ENCODE data around the gene ASPSCR1. TPM values are rescaled to one million over a fixed set of nuclear protein-coding genes. Genes with fewer than 3 reads are reported as not detected.

Gene ASPSCR1
- total and polyA plus RNA-seq, 2 of the 8 experiments (the other 6 are each of a cell fraction or from before 2014, with no cell fraction given), result 33.3 to 43.7 TPM

DNA sequence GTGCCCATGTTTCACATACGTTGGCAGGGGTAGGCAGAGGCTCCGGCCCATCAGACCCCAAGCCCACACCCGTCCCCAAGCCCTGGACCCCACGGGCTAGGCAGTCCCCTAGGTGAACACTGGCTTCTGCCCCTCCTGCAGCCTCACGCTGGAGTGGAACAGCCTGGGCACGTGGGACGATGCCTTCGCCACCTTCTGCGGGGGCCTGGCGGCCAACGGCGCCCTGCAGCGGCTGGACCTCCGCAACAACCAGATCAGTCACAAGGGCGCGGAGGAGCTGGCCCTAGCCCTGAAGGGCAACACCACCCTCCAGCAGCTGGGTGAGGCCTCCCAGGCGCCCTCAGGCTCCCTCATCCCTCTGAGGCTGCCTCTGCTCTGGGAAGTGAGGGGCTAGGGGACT is 47.4 kb downstream of the ASPSCR1 start:
- ChIA-PET CTCF (ENCODE audit: partially characterized antibody) (interaction anchor here (1.2 kb wide), 1 partner anchor 25 kb away, joined by 3 read pairs; no protein-coding TSS in a partner anchor), POLR2A (ENCODE audit: partially characterized antibody) (no interaction called here)
- Histone ChIP-seq H3K14ac (ENCODE audit: insufficient read length) (no peak overlapping the region), H3K27me3 (replicated peaks in 1 of 4; ENCODE audit: control insufficient read depth in 3 of 4, extremely low read depth in 1 of 4, insufficient read depth in 3 of 4, low read length in 3 of 4) (no peaks in the 10 kb centered on the region), H3K27ac (ENCODE audit: low read depth, low read length) (no peak overlapping the region), H2BK12ac (ENCODE audit: low read depth, low read length) (no peak overlapping the region), H3K23ac (ENCODE audit: insufficient read length) (no peak overlapping the region), H2BK120ac (replicated peaks; ENCODE audit: low read depth, low read length) (no peak overlapping the region), H3K79me1 (ENCODE audit: low read depth, low read length) (peaks cover 4% of the 10 kb centered on the region; the same call in 1 of the 2 replicates), H2AFZ (ENCODE audit: low read length) (no peak overlapping the region), H2BK20ac (ENCODE audit: low read length) (no peak overlapping the region), H4K91ac (replicated peaks; ENCODE audit: insufficient read length, low read length) (no peak overlapping the region), H4K5ac (ENCODE audit: insufficient read length, low read depth, low read length) (no peak overlapping the region), H3K4me3 (ENCODE audit: extremely low read depth in 1 of 4, insufficient read depth in 2 of 4, low read depth in 3 of 4, low read length in 4 of 4) (no peak overlapping the region), H3K9ac (replicated peaks in 1 of 4; ENCODE audit: extremely low read depth in 1 of 4, low read depth in 3 of 4, low read length in 3 of 4) (no peak overlapping the region), H3K36me3 (ENCODE audit: control insufficient read depth in 2 of 4, insufficient read depth in 4 of 4, low read length in 3 of 4) (no peaks in the 10 kb centered on the region; a peak in 1 of 8 replicates), H3K4me1 (replicated peaks in 1 of 4; ENCODE audit: control insufficient read depth in 3 of 4, insufficient read depth in 4 of 4, low read length in 3 of 4) (peaks cover 0 to 14% (median 8%) of the 10 kb centered on the region in 4 experiments; a peak in 5 of 7 replicates), H3K79me2 (ENCODE audit: control insufficient read depth in 1 of 2, insufficient read depth in 2 of 2, low read length in 2 of 2) (peaks cover 0 to 12% of the 10 kb centered on the region in 2 experiments; a peak in 1 of 4 replicates), H2BK5ac (ENCODE audit: low read depth, low read length) (no peak overlapping the region), H4K8ac (ENCODE audit: extremely low read depth, insufficient read depth, low read length) (no peak overlapping the region; the same call in 1 of the 2 replicates), H3K9me3 (ENCODE audit: insufficient read depth in 2 of 2, low read depth in 1 of 2, low read length in 1 of 2) (no peaks in the 10 kb centered on the region), H2AK5ac (ENCODE audit: low read depth, low read length) (no peak overlapping the region), H3K4me2 (ENCODE audit: insufficient read depth in 1 of 2, low read depth in 2 of 2, low read length in 2 of 2) (no peak overlapping the region; a peak in 1 of 4 replicates), H2BK15ac (ENCODE audit: low read length) (no peak overlapping the region), H3K18ac (ENCODE audit: extremely low read depth, low read length) (no peak overlapping the region), H3K56ac (replicated peaks; ENCODE audit: insufficient read length, low read depth, low read length) (no peak overlapping the region), H3K4ac (replicated peaks; ENCODE audit: insufficient read length, low read depth, low read length) (no peak overlapping the region), H3K23me2 (ENCODE audit: low read depth, low read length) (peaks cover 12% of the 10 kb centered on the region), H4K20me1 (replicated peaks in 1 of 2; ENCODE audit: control insufficient read depth in 1 of 2, insufficient read depth in 2 of 2, low read length in 2 of 2) (peaks cover 7 to 17% of the 10 kb centered on the region in 2 experiments)
- no peak for TF ChIP-seq CBX5 (IDR thresholded peaks at IDR 0.05; ENCODE audit: low read depth, low read length)
- TF ChIP-seq SAP30 (IDR thresholded peaks at IDR 0.05; ENCODE audit: insufficient read depth, insufficient replicate concordance, low read length), result no peak
- TF ChIP-seq RNF2 (IDR thresholded peaks at IDR 0.05; ENCODE audit: borderline replicate concordance, low read depth, low read length, missing control alignments, poor library complexity, severe bottlenecking), result no peak
- no peak for TF ChIP-seq RFX5 (IDR thresholded peaks at IDR 0.05; ENCODE audit: borderline replicate concordance, low read depth, low read length)
- TF ChIP-seq GABPA (IDR thresholded peaks at IDR 0.05; ENCODE audit: borderline replicate concordance, insufficient read depth, low read length), result no peak
- TF ChIP-seq SIRT6 (IDR thresholded peaks at IDR 0.05; ENCODE audit: low read length), result no peak
- TF ChIP-seq FOSL1 (IDR thresholded peaks at IDR 0.05; ENCODE audit: insufficient read depth, low read depth, low read length), result no peak
- TF ChIP-seq CBX8 (IDR thresholded peaks at IDR 0.05; ENCODE audit: borderline replicate concordance, low read depth, low read length), result no peak
- TF ChIP-seq SIN3A (conservative IDR thresholded peaks at IDR 0.05 in 1 of 2, IDR thresholded peaks at IDR 0.05 in 1 of 2; ENCODE audit: low read depth in 1 of 2, low read length in 2 of 2), result no peak
- WGBS, 2 experiments (ENCODE audit: extremely low coverage in 1 of 2, insufficient coverage in 1 of 2, insufficient read length in 1 of 2, insufficient replicate concordance in 2 of 2, low coverage in 1 of 2, low lambda C conversion rate in 2 of 2, missing lambda C conversion rate in 1 of 2), result 93% methylated on average over 16 of the region's 17 CpGs; no CpG with 5 or more reads in 1 of the 2 experiments
- DNase-seq (ENCODE audit: low read depth in 1 of 2, low spot score in 2 of 2) (no peak), FAIRE-seq (no peak)
